ENCODE results near the gene SPATA24.

The SPATA24 gene

GRCh38 chr5:139417214-139417613 lies 13.3 kb upstream of the SPATA24 start:
- peak overlapping the region in 1 of 7 experiments; percentile 38 for H3K4me3 ChIP-seq (ENCODE audit: control insufficient read depth in 1 of 7, extremely low read depth in 1 of 7, insufficient read depth in 4 of 7, low read depth in 2 of 7, low read length in 6 of 7)
- 17% methylated on average over 1 of the region's 4 CpGs for WGBS (ENCODE audit: insufficient coverage)
- peaks cover 4 to 49% (median 36%) of the 10 kb centered on the region in 4 experiments for H3K4me1 ChIP-seq (ENCODE audit: control extremely low read depth in 1 of 4, control insufficient read depth in 4 of 4, insufficient read depth in 4 of 4, low read length in 3 of 4)
- H3K27ac ChIP-seq (ENCODE audit: insufficient read depth in 1 of 2, low read depth in 1 of 2, low read length in 2 of 2, poor library complexity in 1 of 2, severe bottlenecking in 2 of 2): peak overlapping the region in 1 of 2 experiments; percentile 44
- no peaks in the 10 kb centered on the region for H3K27me3 ChIP-seq (replicated peaks in 2 of 5; ENCODE audit: control insufficient read depth in 4 of 5, insufficient read depth in 5 of 5, low read length in 4 of 5)
- H3K9me3 ChIP-seq (ENCODE audit: control extremely low read depth in 1 of 5, control insufficient read depth in 4 of 5, insufficient read depth in 2 of 5, low read depth in 1 of 5, low read length in 4 of 5): no peaks in the 10 kb centered on the region
- CTCF ChIA-PET: interaction anchor here (0.6 to 17.0 kb wide), 6 partner anchors 8 to 359 kb away, joined by 3 to 359 read pairs (median 6); partner anchors contain the start of gene SPATA24
- DNase-seq: peak in 2 of 3 donors; percentile 75 to 84
- POLR2A ChIA-PET: no interaction called here
- peaks cover 5 to 34% (median 16%) of the 10 kb centered on the region in 4 experiments for H3K36me3 ChIP-seq (ENCODE audit: control insufficient read depth in 4 of 4, insufficient read depth in 4 of 4, low read length in 3 of 4)

GRCh38 chr5:139416651-139417050 lies 12.8 kb upstream of the SPATA24 start:
- no peaks in the 10 kb centered on the region for H3K27me3 ChIP-seq (replicated peaks in 2 of 5; ENCODE audit: control insufficient read depth in 4 of 5, insufficient read depth in 5 of 5, low read length in 4 of 5)
- H3K27ac ChIP-seq (ENCODE audit: insufficient read depth in 1 of 2, low read depth in 1 of 2, low read length in 2 of 2, poor library complexity in 1 of 2, severe bottlenecking in 2 of 2): no peak overlapping the region
- H3K9me3 ChIP-seq (ENCODE audit: control extremely low read depth in 1 of 5, control insufficient read depth in 4 of 5, insufficient read depth in 2 of 5, low read depth in 1 of 5, low read length in 4 of 5): no peaks in the 10 kb centered on the region
- WGBS (ENCODE audit: insufficient coverage): 100% methylated on average over 8 of the region's 9 CpGs
- peaks cover 5 to 34% (median 16%) of the 10 kb centered on the region in 4 experiments for H3K36me3 ChIP-seq (ENCODE audit: control insufficient read depth in 4 of 4, insufficient read depth in 4 of 4, low read length in 3 of 4)
- no peak overlapping the region for H3K4me3 ChIP-seq (ENCODE audit: control insufficient read depth in 1 of 7, extremely low read depth in 1 of 7, insufficient read depth in 4 of 7, low read depth in 2 of 7, low read length in 6 of 7)
- POLR2A ChIA-PET: interaction anchor here (0.6 kb wide), 1 partner anchor 86 kb away, joined by 3 read pairs; no protein-coding TSS in a partner anchor
- H3K4me1 ChIP-seq (ENCODE audit: control extremely low read depth in 1 of 4, control insufficient read depth in 4 of 4, insufficient read depth in 4 of 4, low read length in 3 of 4): peaks cover 4 to 49% (median 36%) of the 10 kb centered on the region in 4 experiments
- CTCF ChIA-PET: interaction anchor here (1.1 to 17.0 kb wide), 2 partner anchors 13 to 97 kb away, joined by 3 to 359 read pairs; no protein-coding TSS in a partner anchor
- no peak for DNase-seq

- CTCF ChIA-PET: interaction anchor here (0.7 to 17.0 kb wide), 8 partner anchors 9 to 218 kb away, joined by 3 to 359 read pairs (median 4); no protein-coding TSS in a partner anchor
- Histone ChIP-seq H3K4me3 (ENCODE audit: control insufficient read depth in 1 of 7, extremely low read depth in 1 of 7, insufficient read depth in 4 of 7, low read depth in 2 of 7, low read length in 6 of 7) (no peak overlapping the region), H3K9me3 (ENCODE audit: control extremely low read depth in 1 of 5, control insufficient read depth in 4 of 5, insufficient read depth in 2 of 5, low read depth in 1 of 5, low read length in 4 of 5) (no peaks in the 10 kb centered on the region), H3K4me1 (ENCODE audit: control extremely low read depth in 1 of 4, control insufficient read depth in 4 of 4, insufficient read depth in 4 of 4, low read length in 3 of 4) (peaks cover 4 to 49% (median 36%) of the 10 kb centered on the region in 4 experiments), H3K27me3 (replicated peaks in 2 of 5; ENCODE audit: control insufficient read depth in 4 of 5, insufficient read depth in 5 of 5, low read length in 4 of 5) (no peaks in the 10 kb centered on the region), H3K36me3 (ENCODE audit: control insufficient read depth in 4 of 4, insufficient read depth in 4 of 4, low read length in 3 of 4) (peaks cover 5 to 28% (median 14%) of the 10 kb centered on the region in 4 experiments), H3K27ac (ENCODE audit: insufficient read depth in 1 of 2, low read depth in 1 of 2, low read length in 2 of 2, poor library complexity in 1 of 2, severe bottlenecking in 2 of 2) (no peak overlapping the region)
- POLR2A ChIA-PET: interaction anchor here (0.6 kb wide), 1 partner anchor 87 kb away, joined by 3 read pairs; no protein-coding TSS in a partner anchor
- no peak for DNase-seq
These were observed 12.0 kb upstream of the SPATA24 start for GRCh38 chr5:139415869-139416268.

GRCh38 chr5:139415221-139415861 lies 11.5 kb upstream of the SPATA24 start:
- Histone ChIP-seq H3K4me1 (ENCODE audit: control extremely low read depth in 1 of 4, control insufficient read depth in 4 of 4, insufficient read depth in 4 of 4, low read length in 3 of 4) (peaks cover 4 to 49% (median 36%) of the 10 kb centered on the region in 4 experiments), H3K9me3 (ENCODE audit: control extremely low read depth in 1 of 5, control insufficient read depth in 4 of 5, insufficient read depth in 2 of 5, low read depth in 1 of 5, low read length in 4 of 5) (no peaks in the 10 kb centered on the region), H3K36me3 (ENCODE audit: control insufficient read depth in 4 of 4, insufficient read depth in 4 of 4, low read length in 3 of 4) (peaks cover 4 to 25% (median 12%) of the 10 kb centered on the region in 4 experiments), H3K27me3 (replicated peaks in 2 of 5; ENCODE audit: control insufficient read depth in 4 of 5, insufficient read depth in 5 of 5, low read length in 4 of 5) (no peaks in the 10 kb centered on the region), H3K27ac (ENCODE audit: insufficient read depth in 1 of 2, low read depth in 1 of 2, low read length in 2 of 2, poor library complexity in 1 of 2, severe bottlenecking in 2 of 2) (no peak overlapping the region), H3K4me3 (ENCODE audit: control insufficient read depth in 1 of 7, extremely low read depth in 1 of 7, insufficient read depth in 4 of 7, low read depth in 2 of 7, low read length in 6 of 7) (no peak overlapping the region)
- WGBS (ENCODE audit: insufficient coverage): 91% methylated on average over 8 of the region's 8 CpGs
- DNase-seq: no peak
- CTCF ChIA-PET: interaction anchor here (0.7 to 17.0 kb wide), 8 partner anchors 9 to 219 kb away, joined by 3 to 359 read pairs (median 4); partner anchors contain the start of gene SPATA24
- POLR2A ChIA-PET: no interaction called here

- Histone ChIP-seq H3K4me3 (ENCODE audit: control insufficient read depth in 1 of 7, extremely low read depth in 1 of 7, insufficient read depth in 4 of 7, low read depth in 2 of 7, low read length in 6 of 7) (peak overlapping the region in 1 of 7 experiments; percentile 10), H3K36me3 (ENCODE audit: control insufficient read depth in 4 of 4, insufficient read depth in 4 of 4, low read length in 3 of 4) (peaks cover 2 to 20% (median 11%) of the 10 kb centered on the region in 4 experiments), H3K27me3 (replicated peaks in 2 of 5; ENCODE audit: control insufficient read depth in 4 of 5, insufficient read depth in 5 of 5, low read length in 4 of 5) (no peaks in the 10 kb centered on the region), H3K4me1 (ENCODE audit: control extremely low read depth in 1 of 4, control insufficient read depth in 4 of 4, insufficient read depth in 4 of 4, low read length in 3 of 4) (peaks cover 4 to 46% (median 34%) of the 10 kb centered on the region in 4 experiments), H3K9me3 (ENCODE audit: control extremely low read depth in 1 of 5, control insufficient read depth in 4 of 5, insufficient read depth in 2 of 5, low read depth in 1 of 5, low read length in 4 of 5) (no peaks in the 10 kb centered on the region), H3K27ac (ENCODE audit: insufficient read depth in 1 of 2, low read depth in 1 of 2, low read length in 2 of 2, poor library complexity in 1 of 2, severe bottlenecking in 2 of 2) (no peak overlapping the region)
- DNase-seq: no peak
- 88% methylated on average over 7 of the region's 9 CpGs for WGBS (ENCODE audit: insufficient coverage)
- ChIA-PET CTCF (interaction anchor here (0.7 to 17.0 kb wide), 4 partner anchors 8 to 99 kb away, joined by 3 to 359 read pairs (median 4); partner anchors contain the start of gene SPATA24), POLR2A (no interaction called here)
These were observed 10.8 kb upstream of the SPATA24 start for GRCh38 chr5:139414581-139415130.

GRCh38 chr5:139413963-139414362 lies 10.1 kb upstream of the SPATA24 start:
- peaks cover 4 to 40% (median 28%) of the 10 kb centered on the region in 4 experiments for H3K4me1 ChIP-seq (ENCODE audit: control extremely low read depth in 1 of 4, control insufficient read depth in 4 of 4, insufficient read depth in 4 of 4, low read length in 3 of 4)
- no peak for DNase-seq
- no peaks in the 10 kb centered on the region for H3K9me3 ChIP-seq (ENCODE audit: control extremely low read depth in 1 of 5, control insufficient read depth in 4 of 5, insufficient read depth in 2 of 5, low read depth in 1 of 5, low read length in 4 of 5)
- CTCF ChIA-PET: interaction anchor here (0.7 to 17.0 kb wide), 6 partner anchors 9 to 100 kb away, joined by 3 to 359 read pairs (median 3); partner anchors contain the start of gene SPATA24
- POLR2A ChIA-PET: no interaction called here
- WGBS (ENCODE audit: insufficient coverage): 98% methylated on average over 5 of the region's 6 CpGs
- H3K4me3 ChIP-seq (ENCODE audit: control insufficient read depth in 1 of 7, extremely low read depth in 1 of 7, insufficient read depth in 4 of 7, low read depth in 2 of 7, low read length in 6 of 7): no peak overlapping the region
- H3K27ac ChIP-seq (ENCODE audit: insufficient read depth in 1 of 2, low read depth in 1 of 2, low read length in 2 of 2, poor library complexity in 1 of 2, severe bottlenecking in 2 of 2): no peak overlapping the region
- no peaks in the 10 kb centered on the region for H3K27me3 ChIP-seq (replicated peaks in 2 of 5; ENCODE audit: control insufficient read depth in 4 of 5, insufficient read depth in 5 of 5, low read length in 4 of 5)
- H3K36me3 ChIP-seq (ENCODE audit: control insufficient read depth in 4 of 4, insufficient read depth in 4 of 4, low read length in 3 of 4): peaks cover 0 to 14% (median 8%) of the 10 kb centered on the region in 4 experiments

All from common myeloid progenitor, CD34-positive (primary cell).